Measurements from ENCODE around the gene HBA1.
"Not testable (repeated sequence)": the region's sequence is repeated elsewhere in the genome, so short reads cannot be mapped to it uniquely, and the experiment has no call there.

HBA1 gene

GRCh38 chr16:176006-176405 is 474 bp upstream of the HBA1 start:
- DNase-seq = not testable (repeated sequence)

- no peak for DNase-seq
Observed at GRCh38 chr16:177394-177822, 928 bp downstream of the HBA1 start.

DNA sequence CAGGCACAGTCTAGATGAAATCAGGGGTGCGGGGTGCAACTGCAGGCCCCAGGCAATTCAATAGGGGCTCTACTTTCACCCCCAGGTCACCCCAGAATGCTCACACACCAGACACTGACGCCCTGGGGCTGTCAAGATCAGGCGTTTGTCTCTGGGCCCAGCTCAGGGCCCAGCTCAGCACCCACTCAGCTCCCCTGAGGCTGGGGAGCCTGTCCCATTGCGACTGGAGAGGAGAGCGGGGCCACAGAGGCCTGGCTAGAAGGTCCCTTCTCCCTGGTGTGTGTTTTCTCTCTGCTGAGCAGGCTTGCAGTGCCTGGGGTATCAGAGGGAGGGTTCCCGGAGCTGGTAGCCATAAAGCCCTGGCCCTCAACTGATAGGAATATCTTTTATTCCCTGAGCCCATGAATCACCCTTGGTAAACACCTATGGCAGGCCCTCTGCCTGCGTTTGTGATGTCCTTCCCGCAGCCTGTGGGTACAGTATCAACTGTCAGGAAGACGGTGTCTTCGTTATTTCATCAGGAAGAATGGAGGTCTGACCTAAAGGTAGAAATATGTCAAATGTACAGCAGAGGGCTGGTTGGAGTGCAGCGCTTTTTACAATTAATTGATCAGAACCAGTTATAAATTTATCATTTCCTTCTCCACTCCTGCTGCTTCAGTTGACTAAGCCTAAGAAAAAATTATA is 1.6 kb downstream of the HBA1 start:
- DNase-seq = no peak

DNA sequence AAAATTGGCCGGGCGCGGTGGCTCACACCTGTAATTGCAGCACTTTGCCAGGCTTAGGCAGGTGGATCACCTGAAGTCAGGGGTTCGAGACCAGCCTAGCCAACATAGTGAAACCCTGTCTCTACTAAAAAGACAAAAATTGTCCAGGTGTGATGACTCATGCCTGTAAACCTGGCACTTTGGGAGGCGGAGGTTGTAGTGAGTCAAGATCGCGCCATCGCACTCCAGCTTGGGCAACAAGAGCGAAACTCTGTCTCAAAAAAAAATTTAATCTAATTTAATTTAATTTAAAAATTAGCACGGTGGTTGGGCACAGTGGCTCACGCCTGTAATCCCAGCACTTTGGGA is 2.2 kb downstream of the HBA1 start:
- no peak for DNase-seq

GRCh38 chr16:179211-180092 is 3.0 kb downstream of the HBA1 start:
- DNase-seq = no peak

DNA sequence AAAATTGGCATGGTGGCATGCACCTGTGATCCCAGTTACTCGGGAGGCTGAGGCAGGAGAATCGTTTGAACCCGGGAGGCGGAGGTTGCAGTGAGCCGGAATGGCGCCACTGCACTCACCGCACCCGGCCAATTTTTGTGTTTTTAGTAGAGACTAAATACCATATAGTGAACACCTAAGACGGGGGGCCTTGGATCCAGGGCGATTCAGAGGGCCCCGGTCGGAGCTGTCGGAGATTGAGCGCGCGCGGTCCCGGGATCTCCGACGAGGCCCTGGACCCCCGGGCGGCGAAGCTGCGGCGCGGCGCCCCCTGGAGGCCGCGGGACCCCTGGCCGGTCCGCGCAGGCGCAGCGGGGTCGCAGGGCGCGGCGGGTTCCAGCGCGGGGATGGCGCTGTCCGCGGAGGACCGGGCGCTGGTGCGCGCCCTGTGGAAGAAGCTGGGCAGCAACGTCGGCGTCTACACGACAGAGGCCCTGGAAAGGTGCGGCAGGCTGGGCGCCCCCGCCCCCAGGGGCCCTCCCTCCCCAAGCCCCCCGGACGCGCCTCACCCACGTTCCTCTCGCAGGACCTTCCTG is 3.7 kb downstream of the HBA1 start, which contains the start of gene HBQ1:
Gene HBQ1 (plus strand): TSS at position 359 of the 575 bp plus-strand sequence. CDS start 28 bp downstream, at position 387.
- peak; percentile 56 for DNase-seq

DNA sequence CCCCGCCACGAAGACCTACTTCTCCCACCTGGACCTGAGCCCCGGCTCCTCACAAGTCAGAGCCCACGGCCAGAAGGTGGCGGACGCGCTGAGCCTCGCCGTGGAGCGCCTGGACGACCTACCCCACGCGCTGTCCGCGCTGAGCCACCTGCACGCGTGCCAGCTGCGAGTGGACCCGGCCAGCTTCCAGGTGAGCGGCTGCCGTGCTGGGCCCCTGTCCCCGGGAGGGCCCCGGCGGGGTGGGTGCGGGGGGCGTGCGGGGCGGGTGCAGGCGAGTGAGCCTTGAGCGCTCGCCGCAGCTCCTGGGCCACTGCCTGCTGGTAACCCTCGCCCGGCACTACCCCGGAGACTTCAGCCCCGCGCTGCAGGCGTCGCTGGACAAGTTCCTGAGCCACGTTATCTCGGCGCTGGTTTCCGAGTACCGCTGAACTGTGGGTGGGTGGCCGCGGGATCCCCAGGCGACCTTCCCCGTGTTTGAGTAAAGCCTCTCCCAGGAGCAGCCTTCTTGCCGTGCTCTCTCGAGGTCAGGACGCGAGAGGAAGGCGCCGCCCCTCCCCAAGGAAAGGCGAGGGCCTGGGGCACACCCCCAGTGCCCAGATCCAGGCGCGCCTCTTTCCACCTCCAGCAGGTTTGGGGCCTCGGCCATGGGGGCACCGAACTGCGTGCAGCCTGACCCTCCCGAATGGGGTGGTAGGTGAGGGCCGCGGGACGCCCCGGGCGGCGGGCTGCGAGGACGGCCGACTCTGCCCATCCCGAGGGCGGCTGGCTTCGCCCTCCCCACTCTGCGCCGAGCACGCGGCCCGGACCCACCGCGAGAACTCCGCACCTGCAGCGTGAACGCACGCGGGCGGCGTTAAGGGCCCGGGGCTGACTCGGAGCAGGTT is 4.4 kb downstream of the HBA1 start:
- DNase-seq = peak; percentile 92

- no peak for DNase-seq
Observed at GRCh38 chr16:181565-182021, 5.1 kb downstream of the HBA1 start.

DNA sequence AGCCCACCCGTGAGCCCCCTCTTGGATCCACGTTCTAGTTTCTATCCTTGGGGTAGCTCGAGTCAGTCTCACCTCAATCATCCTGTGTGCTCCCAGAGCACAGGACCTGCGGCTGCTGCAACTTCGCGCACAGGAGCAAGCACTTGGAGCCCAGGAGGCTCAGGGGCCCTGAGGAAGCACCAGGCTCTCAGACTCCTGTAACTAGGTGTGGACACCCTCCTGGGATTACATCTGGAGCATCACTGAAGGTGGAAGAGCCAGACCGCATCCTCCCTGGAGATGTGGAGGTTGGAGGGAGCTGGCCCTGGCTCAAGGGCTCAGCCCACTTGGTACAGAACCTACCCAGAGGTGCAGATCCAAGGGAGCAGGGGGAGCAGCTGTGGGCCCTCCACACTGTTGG is 6.5 kb downstream of the HBA1 start:
- no peak for DNase-seq

DNA sequence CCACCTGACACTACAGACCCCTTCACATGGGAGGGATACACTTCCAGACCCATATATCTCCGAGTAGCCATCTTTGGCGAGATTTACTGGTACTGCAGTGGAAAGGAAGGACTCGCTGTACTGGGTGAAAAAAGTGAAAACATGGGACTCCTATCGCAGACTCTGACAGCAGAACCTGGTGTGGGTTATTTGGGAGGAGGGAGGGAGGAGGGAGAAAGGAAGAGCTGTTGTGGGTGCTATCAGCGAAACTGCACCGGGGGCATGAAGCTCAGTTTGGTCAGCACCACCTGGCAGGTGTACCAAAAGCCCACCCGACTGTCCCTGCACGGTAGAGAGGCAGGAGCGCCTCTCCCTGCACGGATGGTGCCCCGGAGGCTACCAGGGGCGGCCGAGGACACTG is 8.7 kb downstream of the HBA1 start:
- DNase-seq = no peak

DNA sequence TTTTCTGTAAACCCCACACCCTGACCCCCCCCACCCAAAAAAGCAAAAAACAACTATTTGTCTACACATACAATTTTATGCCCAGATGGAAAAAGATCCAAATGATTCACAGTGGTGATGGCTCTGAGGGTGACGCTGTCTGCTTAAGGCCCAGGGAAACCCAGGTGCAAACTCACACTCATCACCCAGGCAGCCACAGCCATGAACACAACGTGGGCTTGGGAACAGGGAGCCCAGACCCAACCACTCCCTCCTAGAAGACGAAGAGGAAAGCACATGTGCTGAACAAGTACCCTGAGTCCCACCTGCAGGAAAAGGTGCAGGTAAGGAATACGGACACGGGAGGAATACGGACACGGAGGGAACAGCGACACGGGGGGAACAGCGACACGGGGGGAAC is 9.2 kb downstream of the HBA1 start:
- no peak for DNase-seq

DNA sequence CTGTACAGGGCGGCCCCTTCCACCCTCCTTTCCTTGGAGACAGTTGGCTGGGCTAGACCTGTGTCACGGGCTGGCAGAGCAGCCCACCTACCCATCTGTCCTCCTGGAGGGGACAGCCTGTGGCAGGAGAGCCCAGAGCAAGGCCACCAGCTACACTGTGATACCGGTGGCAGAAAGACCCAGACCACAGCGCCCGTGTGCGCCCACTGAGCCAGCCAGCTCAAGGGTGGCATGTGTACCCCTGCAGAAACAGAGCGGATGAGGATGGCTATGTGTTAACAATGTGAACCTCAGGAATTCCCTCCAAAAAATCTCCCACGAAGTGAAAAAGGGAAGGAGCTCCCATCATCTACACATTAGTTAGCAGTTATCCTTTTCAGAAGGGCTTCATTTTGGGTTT is 10.8 kb downstream of the HBA1 start:
- DNase-seq = no peak

- DNase-seq = peak; percentile 43
Observed at GRCh38 chr16:188674-189073, 12.2 kb downstream of the HBA1 start.

- DNase-seq = no peak
Observed at GRCh38 chr16:189604-190186, 13.2 kb downstream of the HBA1 start.

- no peak for DNase-seq
Observed at GRCh38 chr16:191831-192230, 15.4 kb downstream of the HBA1 start.

DNA sequence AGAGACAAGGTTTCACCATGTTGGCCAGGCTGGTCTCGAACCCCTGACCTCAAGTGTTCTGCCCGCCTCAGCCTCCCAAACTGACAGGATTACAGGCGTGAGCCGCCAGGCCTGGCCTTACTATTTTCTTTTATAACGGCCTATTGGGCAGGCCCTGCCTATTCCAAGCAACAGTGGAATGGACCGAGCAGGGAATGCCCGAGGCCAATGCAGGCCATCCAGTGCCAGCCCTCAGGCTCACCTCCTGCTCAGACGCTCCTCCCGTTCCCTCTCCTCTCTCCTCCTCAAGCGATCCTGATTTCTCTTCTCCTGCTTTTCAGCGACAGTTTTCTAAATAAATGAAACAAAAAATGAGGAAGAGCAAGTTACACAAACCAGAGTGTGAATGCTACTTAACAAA is 16.2 kb downstream of the HBA1 start:
- no peak for DNase-seq

DNA sequence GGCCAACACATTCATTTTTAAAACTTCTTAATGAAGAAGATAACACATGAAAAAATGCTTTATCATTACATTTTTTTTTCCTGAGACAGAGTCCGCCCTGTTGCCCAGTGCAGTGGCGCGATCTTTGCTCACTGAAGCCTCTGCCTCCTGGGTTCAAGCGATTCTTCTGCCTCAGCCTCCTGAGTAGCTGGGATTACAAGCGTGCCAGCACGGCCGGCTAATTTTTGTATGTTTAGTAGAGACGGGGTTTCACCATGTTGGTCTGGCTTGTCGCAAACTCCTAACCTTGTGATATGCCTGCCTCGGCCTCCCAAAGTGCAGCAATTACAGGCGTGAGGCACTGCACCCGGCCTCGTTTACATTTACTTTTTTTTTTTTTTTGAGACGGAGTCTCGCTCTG is 17.0 kb downstream of the HBA1 start:
- no peak for DNase-seq

DNA sequence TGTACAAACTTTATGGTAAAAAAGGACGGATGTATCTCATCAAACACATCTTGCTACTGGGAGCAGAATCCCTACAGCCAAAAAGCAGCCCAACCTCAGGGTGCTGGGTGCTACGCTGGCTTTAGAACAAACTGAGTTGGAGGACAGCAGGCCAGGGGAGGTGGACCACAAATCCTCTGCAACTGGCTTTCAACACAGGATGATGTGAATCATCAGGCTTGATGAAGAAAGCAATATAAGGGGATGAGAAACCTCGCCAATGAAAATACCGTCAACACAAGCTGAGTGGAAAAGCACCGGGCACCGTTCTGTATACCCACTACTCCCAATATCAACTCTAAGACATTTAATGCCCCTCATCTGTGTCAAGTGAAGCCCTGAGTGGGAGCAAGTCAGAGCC is 18.0 kb downstream of the HBA1 start:
- DNase-seq = no peak

DNA sequence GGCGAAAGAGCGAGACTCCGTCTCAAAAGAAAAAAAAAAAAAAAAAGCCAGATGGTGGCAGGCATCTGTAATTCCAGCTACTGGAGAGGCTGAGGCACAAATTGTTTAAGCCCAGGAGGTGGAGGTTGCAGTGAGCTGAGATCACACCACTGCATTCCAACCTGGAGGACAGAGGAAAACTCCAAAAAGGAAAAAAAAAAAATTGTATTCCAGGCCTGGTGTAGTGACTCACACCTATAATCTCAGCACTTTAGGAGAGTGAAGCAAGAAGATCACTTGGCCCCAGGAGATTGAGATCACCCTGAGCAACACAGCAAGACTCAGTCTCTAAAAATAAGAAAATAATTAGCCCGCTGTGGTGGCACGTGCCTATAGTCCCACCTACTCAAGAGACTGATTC is 23.9 kb downstream of the HBA1 start:
- DNase-seq = no peak

GRCh38 chr16:203246-203645 is 26.8 kb downstream of the HBA1 start:
- DNase-seq = no peak

DNA sequence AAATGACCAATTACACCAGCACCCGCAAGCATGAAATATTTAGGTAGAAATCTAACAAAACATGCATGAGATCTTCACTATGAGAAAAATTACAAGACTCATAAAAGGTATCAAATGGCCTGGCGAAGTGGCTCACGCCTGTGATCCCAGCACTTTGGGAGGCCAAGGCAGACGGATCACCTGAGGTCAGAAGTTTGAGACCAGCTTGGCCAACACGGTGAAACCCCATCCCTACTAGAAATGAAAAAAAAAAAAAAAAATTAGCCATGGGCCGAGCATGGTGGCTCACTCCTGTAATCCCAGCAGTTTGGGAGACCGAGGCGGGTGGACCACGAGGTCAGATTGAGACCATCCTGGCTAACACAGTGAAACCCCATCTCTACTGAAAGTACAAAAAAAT is 27.6 kb downstream of the HBA1 start:
- DNase-seq = not testable (repeated sequence)

- not testable (repeated sequence) for DNase-seq
Observed at GRCh38 chr16:209359-209758, 32.9 kb downstream of the HBA1 start.

Measured in activated T-cell treated with anti-CD3 and anti-CD28 coated beads, Interleukin-2, amount 50 U/mL, for 1 hour (primary cell).